ENCODE measurements around the gene ASXL1.
"Not testable (repeated sequence)": the region's sequence is repeated elsewhere in the genome, so short reads cannot be mapped to it uniquely, and the experiment has no call there.

Gene ASXL1

GRCh38 chr20:32319100-32319499, 39.0 kb upstream of the ASXL1 start:
- in situ Hi-C loops (cut with HindIII; ENCODE audit: low sequenced_read_pairs): no loop called here
- no peak overlapping the region for H3K4me3 ChIP-seq (ENCODE audit: low read depth, low read length)
- no peak for TF ChIP-seq CTCF (IDR thresholded peaks at IDR 0.05; ENCODE audit: low read depth, low read length)
- DNase-seq (ENCODE audit: low read depth, low spot score): no peak

GRCh38 chr20:32320305-32320704, 37.8 kb upstream of the ASXL1 start:
- in situ Hi-C loops (cut with HindIII; ENCODE audit: low sequenced_read_pairs): no loop called here
- no peak for TF ChIP-seq CTCF (IDR thresholded peaks at IDR 0.05; ENCODE audit: low read depth, low read length)
- no peak overlapping the region for H3K4me3 ChIP-seq (ENCODE audit: low read depth, low read length)
- no peak for DNase-seq (ENCODE audit: low read depth, low spot score)

GRCh38 chr20:32321390-32321789, 36.7 kb upstream of the ASXL1 start:
- in situ Hi-C loops (cut with HindIII; ENCODE audit: low sequenced_read_pairs): no loop called here
- no peak for DNase-seq (ENCODE audit: low read depth, low spot score)
- H3K4me3 ChIP-seq (ENCODE audit: low read depth, low read length): no peak overlapping the region
- TF ChIP-seq CTCF (IDR thresholded peaks at IDR 0.05; ENCODE audit: low read depth, low read length): no peak

- in situ Hi-C loops (cut with HindIII; ENCODE audit: low sequenced_read_pairs); DNase-seq (ENCODE audit: low read depth, low spot score): not testable (repeated sequence)
Measured at GRCh38 chr20:32322260-32322659, 35.9 kb upstream of the ASXL1 start.

GRCh38 chr20:32323761-32324160, 34.4 kb upstream of the ASXL1 start:
- H3K4me3 ChIP-seq (ENCODE audit: low read depth, low read length); in situ Hi-C loops (cut with HindIII; ENCODE audit: low sequenced_read_pairs); DNase-seq (ENCODE audit: low read depth, low spot score): not testable (repeated sequence)

More at GRCh38 chr20:32322260-32322659, 35.9 kb upstream of the ASXL1 start:
- H3K4me3 ChIP-seq (ENCODE audit: low read depth, low read length): not testable (repeated sequence)

- H3K4me3 ChIP-seq (ENCODE audit: low read depth, low read length): no peak overlapping the region
- TF ChIP-seq CTCF (IDR thresholded peaks at IDR 0.05; ENCODE audit: low read depth, low read length): no peak
- in situ Hi-C loops (cut with HindIII; ENCODE audit: low sequenced_read_pairs): no loop called here
- DNase-seq (ENCODE audit: low read depth, low spot score): peak; percentile 82
Measured at GRCh38 chr20:32325706-32326503, 32.2 kb upstream of the ASXL1 start.

GRCh38 chr20:32326504-32326845, 31.7 kb upstream of the ASXL1 start:
- DNase-seq (ENCODE audit: low read depth, low spot score): no peak
- H3K4me3 ChIP-seq (ENCODE audit: low read depth, low read length): no peak overlapping the region
- no peak for TF ChIP-seq CTCF (IDR thresholded peaks at IDR 0.05; ENCODE audit: low read depth, low read length)
- in situ Hi-C loops (cut with HindIII; ENCODE audit: low sequenced_read_pairs): no loop called here
